ENCODE measurements around the gene CAMTA1. TPM values are rescaled to one million over a fixed set of nuclear protein-coding genes. Genes with fewer than 3 reads are reported as not detected.

CAMTA1 gene
- total RNA-seq, 2 donors from 2014 or later, result 105 to 113 TPM

GRCh38 chr1:7002728-7003127 is 217.5 kb downstream of the CAMTA1 start:
- DNase-seq (ENCODE audit: low spot score) (no peak), ATAC-seq (ENCODE audit: insufficient number of reproducible peaks, low FRiP score, low read depth) (no peak)
- no peaks in the 10 kb centered on the region for H3K27me3 ChIP-seq (replicated peaks; ENCODE audit: insufficient read depth)
- no peaks in the 10 kb centered on the region for H3K36me3 ChIP-seq
- no peak overlapping the region for H3K27ac ChIP-seq
- no peaks in the 10 kb centered on the region for H3K9me3 ChIP-seq
- TF ChIP-seq CTCF (IDR thresholded peaks at IDR 0.05), result no peak
- H3K4me3 ChIP-seq, result no peak overlapping the region
- H3K4me1 ChIP-seq (ENCODE audit: control insufficient read depth in 1 of 2, low read depth in 2 of 2), result no peaks in the 10 kb centered on the region

DNA sequence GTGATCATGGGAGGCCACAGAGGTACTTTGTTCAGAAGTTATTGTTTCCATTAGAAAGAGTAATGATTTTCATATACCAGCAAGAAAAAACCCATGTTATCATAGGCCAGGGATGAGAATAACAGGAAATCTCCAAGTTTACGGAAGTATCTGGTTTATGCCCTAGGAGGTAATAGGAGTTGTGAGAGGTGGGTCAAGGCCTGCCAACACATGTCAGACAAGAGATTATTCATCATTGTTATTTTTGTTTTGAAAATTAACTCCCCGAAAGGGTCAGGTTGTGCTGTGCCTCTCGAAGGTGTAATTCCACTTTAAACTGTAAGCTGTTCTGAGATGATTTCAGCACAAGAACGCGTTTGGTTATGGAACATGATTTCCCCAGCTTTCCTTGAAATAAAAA is 218.4 kb downstream of the CAMTA1 start:
- Histone ChIP-seq H3K27ac (no peak overlapping the region), H3K4me1 (ENCODE audit: control insufficient read depth in 1 of 2, low read depth in 2 of 2) (no peaks in the 10 kb centered on the region), H3K4me3 (no peak overlapping the region), H3K36me3 (no peaks in the 10 kb centered on the region), H3K9me3 (no peaks in the 10 kb centered on the region), H3K27me3 (replicated peaks; ENCODE audit: insufficient read depth) (no peaks in the 10 kb centered on the region)
- no peak for TF ChIP-seq CTCF (IDR thresholded peaks at IDR 0.05)
- ATAC-seq (ENCODE audit: insufficient number of reproducible peaks, low FRiP score, low read depth), result no peak
- DNase-seq (ENCODE audit: low spot score), result no peak

DNA sequence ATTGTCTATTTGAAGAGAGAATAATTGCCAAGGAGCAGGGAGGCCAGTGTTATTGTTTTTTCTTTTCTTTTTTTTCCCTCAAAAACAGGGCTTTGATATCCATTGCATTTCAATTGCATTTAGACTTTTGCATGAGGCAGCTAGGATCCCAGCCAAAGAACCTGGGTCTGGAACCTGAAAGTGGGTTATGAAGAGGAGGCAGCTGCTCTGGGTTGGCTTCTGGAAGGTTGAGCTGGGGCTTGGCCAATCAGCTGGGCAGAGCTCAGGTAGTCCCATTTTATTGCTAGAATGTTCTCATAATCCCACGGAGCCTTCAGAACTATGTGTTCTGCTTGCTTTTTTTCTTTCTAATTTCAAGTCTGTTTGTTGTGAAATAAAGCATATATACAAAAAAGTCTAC is 218.9 kb downstream of the CAMTA1 start:
- ATAC-seq (ENCODE audit: insufficient number of reproducible peaks, low FRiP score, low read depth) (no peak), DNase-seq (ENCODE audit: low spot score) (no peak)
- Histone ChIP-seq H3K4me3 (no peak overlapping the region), H3K9me3 (no peaks in the 10 kb centered on the region), H3K27ac (no peak overlapping the region), H3K36me3 (no peaks in the 10 kb centered on the region), H3K27me3 (replicated peaks; ENCODE audit: insufficient read depth) (no peaks in the 10 kb centered on the region), H3K4me1 (ENCODE audit: control insufficient read depth in 1 of 2, low read depth in 2 of 2) (no peaks in the 10 kb centered on the region)
- no peak for TF ChIP-seq CTCF (IDR thresholded peaks at IDR 0.05)

GRCh38 chr1:7005762-7006161 is 220.5 kb downstream of the CAMTA1 start:
- Histone ChIP-seq H3K36me3 (no peaks in the 10 kb centered on the region), H3K4me1 (ENCODE audit: control insufficient read depth in 1 of 2, low read depth in 2 of 2) (no peaks in the 10 kb centered on the region), H3K4me3 (no peak overlapping the region), H3K27me3 (replicated peaks; ENCODE audit: insufficient read depth) (no peaks in the 10 kb centered on the region), H3K27ac (no peak overlapping the region), H3K9me3 (no peaks in the 10 kb centered on the region)
- no peak for TF ChIP-seq CTCF (IDR thresholded peaks at IDR 0.05)
- no peak for DNase-seq (ENCODE audit: low spot score)
- no peak for ATAC-seq (ENCODE audit: insufficient number of reproducible peaks, low FRiP score, low read depth)

DNA sequence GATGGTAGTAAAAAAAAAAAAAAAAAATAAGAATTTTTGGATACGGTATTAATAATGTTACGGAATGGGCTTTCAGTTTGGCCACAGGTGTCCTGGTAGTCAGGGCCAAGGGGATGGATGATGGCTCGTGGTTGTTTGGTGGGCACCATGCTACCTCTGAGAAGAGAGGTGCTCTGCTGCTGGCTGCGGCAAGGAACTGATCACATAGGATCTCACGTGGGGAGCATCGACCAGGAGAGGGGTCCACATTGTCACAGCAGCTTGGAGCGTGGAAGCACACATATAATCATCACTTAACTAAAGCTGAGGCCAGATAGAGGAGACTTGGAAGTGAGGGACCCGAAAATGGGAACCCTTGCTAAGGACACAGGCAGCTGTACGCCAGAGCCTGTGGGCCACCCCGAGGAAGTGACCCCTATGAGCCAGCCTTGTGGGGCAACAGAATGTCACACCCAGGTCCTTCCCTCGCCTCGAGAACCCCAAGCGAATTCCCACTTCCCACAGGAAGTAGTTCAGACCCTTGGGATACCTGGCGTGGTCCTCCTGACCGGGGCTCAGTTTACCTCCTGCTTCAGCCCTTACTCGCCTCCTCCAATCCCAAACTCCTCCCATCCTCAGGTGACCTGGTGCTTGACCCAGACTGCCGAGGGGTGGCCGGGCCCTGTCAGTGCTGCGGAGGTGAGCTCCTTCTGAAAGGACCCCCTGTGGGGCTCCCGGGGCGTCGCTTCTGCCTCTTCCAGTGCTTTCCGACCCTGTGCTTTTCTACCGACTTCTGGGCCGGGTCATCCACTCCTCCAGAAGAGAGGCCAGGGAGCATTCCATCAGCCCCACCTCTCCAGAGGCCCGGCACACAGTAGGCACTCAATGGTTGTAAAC is 222.0 kb downstream of the CAMTA1 start:
- Histone ChIP-seq H3K27me3 (replicated peaks; ENCODE audit: insufficient read depth) (no peaks in the 10 kb centered on the region), H3K27ac (no peak overlapping the region), H3K4me3 (no peak overlapping the region), H3K4me1 (ENCODE audit: control insufficient read depth in 1 of 2, low read depth in 2 of 2) (no peaks in the 10 kb centered on the region), H3K36me3 (no peaks in the 10 kb centered on the region), H3K9me3 (no peaks in the 10 kb centered on the region)
- ATAC-seq (ENCODE audit: insufficient number of reproducible peaks, low FRiP score, low read depth) (no peak), DNase-seq (ENCODE audit: low spot score) (no peak)
- TF ChIP-seq CTCF (IDR thresholded peaks at IDR 0.05), result no peak
